ENCODE data around the gene TTR. TPM values are rescaled to one million over a fixed set of nuclear protein-coding genes. Genes with fewer than 3 reads are reported as not detected.

TTR gene
- total RNA-seq, result not detected

DNA sequence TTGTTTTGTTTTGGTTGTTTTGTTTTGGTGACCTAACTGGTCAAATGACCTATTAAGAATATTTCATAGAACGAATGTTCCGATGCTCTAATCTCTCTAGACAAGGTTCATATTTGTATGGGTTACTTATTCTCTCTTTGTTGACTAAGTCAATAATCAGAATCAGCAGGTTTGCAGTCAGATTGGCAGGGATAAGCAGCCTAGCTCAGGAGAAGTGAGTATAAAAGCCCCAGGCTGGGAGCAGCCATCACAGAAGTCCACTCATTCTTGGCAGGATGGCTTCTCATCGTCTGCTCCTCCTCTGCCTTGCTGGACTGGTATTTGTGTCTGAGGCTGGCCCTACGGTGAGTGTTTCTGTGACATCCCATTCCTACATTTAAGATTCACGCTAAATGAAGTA is at the start of gene TTR:
TSS of gene TTR (plus strand) at position 250 of the 400 bp plus-strand sequence. CDS start at position 276, 26 bp downstream.
- no peak for DNase-seq (ENCODE audit: low spot score)
- TF ChIP-seq, protein P1, sequence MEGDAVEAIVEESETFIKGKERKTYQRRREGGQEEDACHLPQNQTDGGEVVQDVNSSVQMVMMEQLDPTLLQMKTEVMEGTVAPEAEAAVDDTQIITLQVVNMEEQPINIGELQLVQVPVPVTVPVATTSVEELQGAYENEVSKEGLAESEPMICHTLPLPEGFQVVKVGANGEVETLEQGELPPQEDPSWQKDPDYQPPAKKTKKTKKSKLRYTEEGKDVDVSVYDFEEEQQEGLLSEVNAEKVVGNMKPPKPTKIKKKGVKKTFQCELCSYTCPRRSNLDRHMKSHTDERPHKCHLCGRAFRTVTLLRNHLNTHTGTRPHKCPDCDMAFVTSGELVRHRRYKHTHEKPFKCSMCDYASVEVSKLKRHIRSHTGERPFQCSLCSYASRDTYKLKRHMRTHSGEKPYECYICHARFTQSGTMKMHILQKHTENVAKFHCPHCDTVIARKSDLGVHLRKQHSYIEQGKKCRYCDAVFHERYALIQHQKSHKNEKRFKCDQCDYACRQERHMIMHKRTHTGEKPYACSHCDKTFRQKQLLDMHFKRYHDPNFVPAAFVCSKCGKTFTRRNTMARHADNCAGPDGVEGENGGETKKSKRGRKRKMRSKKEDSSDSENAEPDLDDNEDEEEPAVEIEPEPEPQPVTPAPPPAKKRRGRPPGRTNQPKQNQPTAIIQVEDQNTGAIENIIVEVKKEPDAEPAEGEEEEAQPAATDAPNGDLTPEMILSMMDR (IDR thresholded peaks at IDR 0.05), result no peak
- ATAC-seq (ENCODE audit: low FRiP score), result no peak

DNA sequence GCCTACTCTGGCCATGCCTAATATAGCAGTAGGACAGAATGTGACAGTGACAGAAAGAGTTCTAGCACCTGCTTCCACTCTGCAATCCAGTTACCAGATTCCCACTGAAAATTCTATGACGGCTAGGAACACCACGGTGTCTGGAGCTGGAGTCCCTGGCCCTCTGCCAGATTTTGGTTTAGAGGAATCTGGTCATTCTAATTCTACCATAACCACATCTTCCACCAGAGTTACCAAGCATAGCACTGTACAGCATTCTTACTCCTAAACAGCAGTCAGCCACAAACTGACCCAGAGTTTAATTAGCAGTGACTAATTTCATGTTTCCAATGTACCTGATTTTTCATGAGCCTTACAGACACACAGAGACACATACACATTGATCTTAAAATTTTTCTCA is 45.2 kb upstream of the TTR start:
- DNase-seq (ENCODE audit: low spot score) (no peak), ATAC-seq (ENCODE audit: low FRiP score) (no peak)
- TF ChIP-seq, protein P1 (IDR thresholded peaks at IDR 0.05), result no peak

- DNase-seq (ENCODE audit: low spot score) (no peak), ATAC-seq (ENCODE audit: low FRiP score) (no peak)
- TF ChIP-seq, protein P1 (IDR thresholded peaks at IDR 0.05), result no peak
These were observed 42.8 kb upstream of the TTR start for GRCh38 chr18:31548853-31549252.

GRCh38 chr18:31549416-31549815 is 42.3 kb upstream of the TTR start:
- TF ChIP-seq, protein P1 (IDR thresholded peaks at IDR 0.05), result no peak
- DNase-seq (ENCODE audit: low spot score) (no peak), ATAC-seq (ENCODE audit: low FRiP score) (no peak)

DNA sequence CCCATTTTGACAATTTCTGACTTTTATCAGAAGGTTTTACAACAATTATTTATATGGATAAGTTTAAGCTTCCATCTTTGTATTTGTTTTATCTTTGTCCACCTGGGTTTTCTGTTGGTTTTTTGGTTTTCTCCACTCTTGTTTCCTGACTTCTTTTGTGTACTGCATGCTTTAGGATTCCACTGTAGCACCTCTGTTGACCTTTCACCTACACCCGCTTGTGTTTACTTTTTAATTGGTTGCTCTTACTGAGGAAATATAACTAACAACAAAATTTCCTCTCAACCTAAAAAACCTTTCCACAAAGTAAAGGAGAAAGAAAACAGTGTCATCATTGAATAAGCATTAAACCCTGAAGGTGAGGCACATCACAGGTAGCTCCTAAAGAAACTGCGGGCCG is 39.8 kb upstream of the TTR start:
- no peak for DNase-seq (ENCODE audit: low spot score)
- no peak for ATAC-seq (ENCODE audit: low FRiP score)
- TF ChIP-seq, protein P1 (IDR thresholded peaks at IDR 0.05), result no peak

DNA sequence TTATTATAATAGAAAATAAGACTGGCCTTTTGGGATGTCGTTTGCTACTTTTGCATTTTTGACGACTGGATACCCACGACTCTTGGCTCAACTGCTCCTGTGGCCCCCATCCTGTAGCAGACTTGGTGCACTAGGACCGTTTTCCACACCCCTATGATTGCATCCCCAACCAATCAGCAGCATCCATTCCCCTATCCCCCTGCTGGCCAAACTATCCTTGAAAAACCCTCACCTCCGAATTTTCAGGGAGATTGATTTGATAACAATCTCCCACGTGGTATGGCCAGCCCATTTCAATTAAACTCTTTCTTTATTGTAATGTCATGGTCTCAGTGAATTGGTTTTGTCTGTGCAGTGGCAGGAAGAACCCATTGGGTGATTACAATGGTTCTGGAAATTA is 37.9 kb upstream of the TTR start:
- ATAC-seq (ENCODE audit: low FRiP score), result no peak
- DNase-seq (ENCODE audit: low spot score), result no peak
- TF ChIP-seq, protein P1 (IDR thresholded peaks at IDR 0.05), result no peak

DNA sequence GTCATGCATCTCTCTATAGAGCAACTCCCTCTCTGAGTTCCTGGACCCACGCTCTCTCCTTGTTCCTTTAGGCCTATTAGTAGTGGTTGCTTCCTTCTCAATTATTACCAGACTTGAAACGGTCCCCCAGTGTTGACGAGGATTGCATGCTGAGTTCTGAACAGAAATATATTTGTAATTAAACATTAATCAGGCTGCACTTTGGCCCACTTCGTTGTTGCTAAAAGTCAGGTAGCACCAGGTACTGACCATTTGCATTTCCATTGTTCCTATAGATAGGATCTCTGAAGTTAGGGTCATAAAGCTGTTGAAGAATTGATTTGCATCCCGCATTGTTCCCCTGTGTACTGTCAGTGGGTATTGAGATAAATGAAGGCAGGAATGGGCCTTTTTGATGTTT is 36.9 kb upstream of the TTR start:
- TF ChIP-seq, protein P1 (IDR thresholded peaks at IDR 0.05), result no peak
- ATAC-seq (ENCODE audit: low FRiP score) (no peak), DNase-seq (ENCODE audit: low spot score) (no peak)
